ENCODE results near the gene POLE4.
A peak's percentile ranks its signal among the peaks of the same experiment; 100 is the strongest.

POLE4 gene, protein sequence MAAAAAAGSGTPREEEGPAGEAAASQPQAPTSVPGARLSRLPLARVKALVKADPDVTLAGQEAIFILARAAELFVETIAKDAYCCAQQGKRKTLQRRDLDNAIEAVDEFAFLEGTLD
- total RNA-seq, result 14.7 to 38.6 (median 19.3) reads per million in 9 experiments

DNA sequence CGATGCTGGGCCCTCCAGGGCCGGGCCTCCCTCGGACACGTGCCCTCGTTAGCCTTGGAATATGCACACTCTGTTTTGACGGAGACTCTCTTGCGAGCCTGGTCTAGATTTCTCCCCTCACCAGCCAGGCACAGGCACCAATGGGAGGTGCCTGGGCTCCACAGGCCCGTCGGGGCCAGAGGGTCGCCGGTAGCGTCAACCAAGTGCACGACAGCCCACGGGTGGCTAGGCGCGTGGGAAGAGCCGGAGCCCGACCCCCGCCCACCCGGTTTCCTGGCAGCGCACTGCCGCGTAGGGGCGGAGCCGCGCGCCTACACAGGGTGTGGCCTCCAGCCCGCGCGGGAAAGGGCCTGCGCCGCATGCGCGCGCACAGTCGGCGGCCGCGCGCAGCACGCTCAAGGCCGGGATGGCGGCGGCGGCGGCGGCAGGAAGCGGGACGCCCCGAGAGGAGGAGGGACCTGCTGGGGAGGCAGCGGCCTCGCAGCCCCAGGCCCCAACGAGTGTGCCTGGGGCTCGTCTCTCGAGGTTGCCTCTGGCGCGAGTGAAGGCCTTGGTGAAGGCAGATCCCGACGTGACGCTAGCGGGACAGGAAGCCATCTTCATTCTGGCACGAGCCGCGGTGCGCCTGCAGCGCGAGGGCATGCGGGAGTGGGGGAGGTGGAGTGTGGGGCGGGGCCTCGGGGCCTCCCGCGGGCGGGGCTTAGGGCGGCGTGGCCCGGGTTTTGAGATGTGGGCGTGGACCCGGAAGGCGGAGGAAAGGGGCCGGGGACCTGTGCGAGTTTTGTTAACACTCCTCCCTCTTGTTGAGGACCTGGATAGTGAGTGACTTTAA is at the start of gene POLE4:
TSS of gene POLE4 (plus strand) at position 370 of the 832 bp plus-strand sequence. CDS start at position 407, 37 bp downstream.
- Mint-ChIP-seq H3K9me3 (no peaks in the 10 kb centered on the region), H3K4me3 (peak within 1 kb of the TSS; percentile 78 to 84), H3K36me3 (ENCODE audit: insufficient read depth) (peaks cover 21% of the 10 kb centered on the region), H3K27ac (peak within 1 kb of the TSS; percentile 85 to 87), H3K4me1 (ENCODE audit: low read depth in 2 of 2) (peaks cover 27 to 36% of the 10 kb centered on the region in 2 donors), H3K27me3 (no peaks in the 10 kb centered on the region)
- DNase-seq (peak; percentile 92 to 94 (median 93)), ATAC-seq (replicated peaks) (peak; percentile 85)

DNA sequence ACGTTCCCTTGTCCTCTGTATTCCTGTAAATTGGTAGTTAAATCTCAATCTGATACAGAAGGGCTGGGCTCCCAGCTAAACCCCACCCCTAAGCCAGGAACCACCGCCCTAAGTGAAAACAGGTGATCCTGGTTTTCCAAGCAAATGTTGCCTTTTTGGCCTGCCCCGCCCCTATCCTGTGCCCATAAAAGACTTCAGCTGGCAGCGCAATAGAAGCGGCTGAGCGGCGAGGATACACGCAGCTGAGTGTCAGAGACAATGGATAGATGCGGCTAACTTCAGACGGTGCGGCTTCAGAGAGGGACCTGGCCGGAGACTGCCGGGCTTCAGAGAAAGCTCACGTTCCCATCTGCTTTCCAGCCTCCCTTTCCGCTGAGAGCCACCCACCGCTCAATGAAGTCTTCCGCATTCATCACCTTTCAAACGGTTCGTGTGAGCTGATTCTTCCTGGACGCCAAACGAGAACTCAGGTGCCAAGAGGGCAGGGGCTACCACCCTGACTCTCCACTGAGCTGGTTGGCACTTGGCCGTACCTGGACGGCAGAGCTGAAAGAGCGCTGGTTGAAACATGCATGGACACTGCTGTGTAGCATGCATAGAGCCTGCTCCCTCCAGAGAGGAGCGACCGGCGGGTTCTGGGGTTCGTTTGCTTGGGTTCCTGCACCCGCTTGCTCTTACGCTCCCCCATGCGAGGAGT is 49.5 kb upstream of the POLE4 start:
- ATAC-seq (replicated peaks) (no peak), DNase-seq (no peak)
- Mint-ChIP-seq H3K36me3 (ENCODE audit: insufficient read depth) (peaks cover 4% of the 10 kb centered on the region), H3K9me3 (no peaks in the 10 kb centered on the region), H3K27me3 (peaks cover 60 to 72% of the 10 kb centered on the region in 2 donors), H3K4me3 (no peak overlapping the region), H3K27ac (no peak overlapping the region), H3K4me1 (ENCODE audit: low read depth in 2 of 2) (peaks cover 0 to 5% of the 10 kb centered on the region in 2 donors)

DNA sequence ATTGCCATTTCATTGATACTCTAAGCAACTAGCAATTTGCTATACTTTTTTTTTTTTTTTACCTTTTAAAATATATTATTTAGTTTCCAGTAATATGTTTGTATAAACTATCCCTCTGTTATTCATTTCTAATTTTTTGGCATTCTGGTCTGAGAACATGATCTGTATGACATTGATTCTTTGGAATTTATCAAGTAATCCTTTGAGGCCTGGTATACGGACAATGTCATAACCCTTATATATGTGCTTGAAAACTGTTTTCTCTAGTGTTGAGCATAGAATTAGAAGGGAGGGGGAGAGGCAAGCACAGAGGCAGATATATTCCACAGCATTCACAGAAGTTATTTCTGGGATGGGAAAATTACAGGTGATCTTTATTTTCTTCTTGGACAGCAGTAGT is 48.2 kb upstream of the POLE4 start:
- DNase-seq, result no peak
- peaks cover 4% of the 10 kb centered on the region for H3K36me3 Mint-ChIP-seq (ENCODE audit: insufficient read depth)
- H3K27me3 Mint-ChIP-seq, result peaks cover 70 to 85% of the 10 kb centered on the region in 2 donors

DNA sequence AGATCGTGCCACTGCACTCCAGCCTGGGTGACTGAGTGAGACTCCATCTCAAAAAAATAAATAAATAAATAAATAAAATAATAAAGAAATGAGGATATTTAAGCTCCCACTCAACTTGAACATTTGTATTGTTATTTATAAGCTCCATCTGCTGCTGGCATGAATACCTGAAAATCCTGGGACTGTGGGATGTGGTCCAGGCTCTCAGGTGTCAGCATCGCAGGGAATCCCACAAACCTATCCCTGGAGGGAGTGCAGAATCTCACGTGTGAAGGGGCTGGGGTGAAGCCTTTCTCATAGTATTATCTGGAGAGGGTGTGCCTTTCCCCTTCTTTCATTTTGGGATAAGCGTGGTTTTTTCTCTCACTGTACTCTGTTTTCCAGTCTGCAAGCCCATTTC is 47.4 kb upstream of the POLE4 start:
- Mint-ChIP-seq H3K27ac (no peak overlapping the region), H3K4me1 (ENCODE audit: low read depth in 2 of 2) (peaks cover 4 to 12% of the 10 kb centered on the region in 2 donors), H3K9me3 (no peaks in the 10 kb centered on the region), H3K4me3 (no peak overlapping the region), H3K36me3 (ENCODE audit: insufficient read depth) (peaks cover 4% of the 10 kb centered on the region), H3K27me3 (peaks cover 73 to 81% of the 10 kb centered on the region in 2 donors)
- DNase-seq (no peak), ATAC-seq (replicated peaks) (no peak)

More for the DNA sequence above, 48.2 kb upstream of the POLE4 start:
- Mint-ChIP-seq H3K27ac (no peak overlapping the region), H3K4me1 (ENCODE audit: low read depth in 2 of 2) (peaks cover 0 to 5% of the 10 kb centered on the region in 2 donors), H3K9me3 (no peaks in the 10 kb centered on the region), H3K4me3 (no peak overlapping the region)
- ATAC-seq (replicated peaks), result no peak

DNA sequence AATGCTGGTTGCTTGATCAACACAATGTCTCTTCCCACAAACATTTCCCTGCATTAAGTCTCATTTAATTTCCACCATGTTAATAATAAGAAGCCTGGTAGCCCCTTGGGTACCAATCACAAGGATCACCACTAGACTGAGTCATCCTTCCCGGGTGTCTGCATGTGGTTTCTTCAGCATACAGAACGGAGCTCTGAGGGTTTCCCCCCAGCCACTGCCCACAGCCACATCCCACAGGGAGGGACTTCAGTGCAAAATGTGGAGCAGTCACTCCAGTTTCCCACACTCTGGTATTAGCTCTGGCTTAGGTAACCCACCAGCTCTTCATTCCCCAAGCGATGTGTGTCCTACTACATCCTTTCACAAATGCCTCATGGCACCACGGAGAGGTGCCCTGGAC is 42.7 kb upstream of the POLE4 start:
- ATAC-seq (replicated peaks) (peak; percentile 52), DNase-seq (no peak)
- no peak overlapping the region for H3K27ac Mint-ChIP-seq
- peaks cover 57 to 72% of the 10 kb centered on the region in 2 donors for H3K27me3 Mint-ChIP-seq
- no peaks in the 10 kb centered on the region for H3K36me3 Mint-ChIP-seq (ENCODE audit: insufficient read depth)
- peaks cover 11 to 17% of the 10 kb centered on the region in 2 donors for H3K4me1 Mint-ChIP-seq (ENCODE audit: low read depth in 2 of 2)
- no peak overlapping the region for H3K4me3 Mint-ChIP-seq
- H3K9me3 Mint-ChIP-seq, result no peaks in the 10 kb centered on the region

DNA sequence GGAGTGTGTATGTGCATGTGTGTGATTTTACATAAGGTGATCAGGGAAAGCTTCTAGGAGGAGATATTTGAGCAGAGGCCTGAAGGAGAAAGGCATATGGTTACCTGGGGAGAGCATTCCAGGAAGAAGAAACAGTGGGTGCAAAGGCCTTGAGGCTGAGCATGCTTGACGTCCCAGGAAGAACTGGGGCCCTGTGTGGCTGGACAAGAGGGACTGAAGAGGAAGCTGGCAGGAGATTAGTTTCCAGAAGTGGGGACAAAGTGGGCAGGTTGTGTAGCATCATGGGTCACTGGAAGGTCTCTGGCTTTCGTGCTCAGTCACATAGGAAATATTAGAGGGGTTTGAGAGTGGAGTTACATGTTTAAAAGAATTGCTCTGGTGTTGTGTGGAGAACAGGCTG is 42.0 kb upstream of the POLE4 start:
- no peak overlapping the region for H3K4me3 Mint-ChIP-seq
- DNase-seq (no peak), ATAC-seq (replicated peaks) (no peak)
- H3K27ac Mint-ChIP-seq, result no peak overlapping the region
- H3K27me3 Mint-ChIP-seq, result peaks cover 53 to 72% of the 10 kb centered on the region in 2 donors
- no peaks in the 10 kb centered on the region for H3K36me3 Mint-ChIP-seq (ENCODE audit: insufficient read depth)
- no peaks in the 10 kb centered on the region for H3K9me3 Mint-ChIP-seq
- H3K4me1 Mint-ChIP-seq (ENCODE audit: low read depth in 2 of 2), result peaks cover 11 to 17% of the 10 kb centered on the region in 2 donors

DNA sequence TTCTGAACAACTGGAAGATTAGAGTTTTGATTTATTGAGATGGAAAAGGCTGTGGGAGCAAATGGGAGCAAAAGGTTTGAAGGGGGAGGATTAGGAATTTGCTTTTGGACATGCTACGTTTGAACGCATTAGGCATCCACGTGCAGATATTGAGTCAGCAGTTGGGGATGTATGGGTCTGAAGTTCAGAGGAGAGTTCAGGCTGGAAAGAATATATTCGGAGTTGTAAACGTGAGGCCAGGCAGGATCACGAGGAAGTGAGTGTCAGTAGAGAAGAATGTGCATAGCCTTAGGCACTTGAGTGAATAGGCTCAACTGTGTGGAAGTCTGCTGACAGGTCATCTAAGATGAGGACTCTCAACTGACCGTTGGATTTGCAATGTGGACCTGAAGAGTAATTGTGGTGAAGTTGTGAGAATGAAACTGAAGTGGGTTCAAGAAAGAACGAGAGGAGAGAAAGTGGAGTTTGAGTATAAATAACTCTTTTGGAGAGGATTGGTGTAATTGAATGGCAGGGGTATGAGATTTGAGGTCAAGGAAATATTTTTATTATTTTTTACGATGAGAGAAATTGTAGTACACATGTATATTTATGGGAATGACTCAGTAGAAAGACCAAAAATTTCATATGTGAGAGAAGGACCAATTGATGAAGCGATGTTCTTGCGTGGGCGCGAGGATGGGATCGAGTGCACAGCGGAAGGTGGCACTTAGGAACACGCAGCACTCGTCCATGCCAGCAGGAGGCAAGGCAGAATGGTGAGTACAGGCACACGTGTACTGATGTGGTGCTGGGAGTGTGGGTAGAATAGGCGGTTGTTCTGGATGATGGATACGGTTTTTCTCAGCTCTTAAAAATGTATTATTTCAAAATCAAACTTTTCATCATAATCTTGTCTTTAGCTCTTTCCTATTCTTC is 40.5 kb upstream of the POLE4 start:
- Mint-ChIP-seq H3K4me1 (ENCODE audit: low read depth in 2 of 2) (peaks cover 11 to 19% of the 10 kb centered on the region in 2 donors), H3K27ac (no peak overlapping the region), H3K27me3 (peaks cover 41 to 63% of the 10 kb centered on the region in 2 donors), H3K9me3 (no peaks in the 10 kb centered on the region), H3K36me3 (ENCODE audit: insufficient read depth) (no peaks in the 10 kb centered on the region), H3K4me3 (no peak overlapping the region)
- no peak for DNase-seq
- ATAC-seq (replicated peaks), result no peak

DNA sequence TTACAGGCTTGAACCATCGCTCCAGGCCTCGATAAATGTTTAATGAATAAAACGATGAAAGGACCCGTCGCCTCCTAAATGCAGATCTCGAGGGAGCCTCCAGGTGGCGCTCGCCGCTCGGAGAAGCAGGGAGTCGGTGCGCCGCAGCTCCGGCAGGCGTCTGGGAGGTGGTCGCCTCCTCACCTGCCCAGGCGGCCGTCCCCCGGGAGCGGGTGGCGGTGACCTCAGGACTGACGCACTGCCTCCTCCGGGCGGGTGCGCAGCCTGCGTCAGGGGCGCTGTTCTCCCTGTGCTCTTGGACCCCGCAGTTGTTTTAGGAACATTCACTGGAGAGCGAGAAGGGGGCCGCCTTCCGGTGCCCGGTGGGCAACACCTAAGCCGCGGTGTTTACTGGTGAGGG is 38.6 kb upstream of the POLE4 start:
- DNase-seq (peak; percentile 60 to 66 (median 65)), ATAC-seq (replicated peaks) (peak; percentile 82)
- Mint-ChIP-seq H3K9me3 (no peaks in the 10 kb centered on the region), H3K27me3 (peaks cover 24 to 44% of the 10 kb centered on the region in 2 donors), H3K36me3 (ENCODE audit: insufficient read depth) (no peaks in the 10 kb centered on the region), H3K27ac (no peak overlapping the region), H3K4me1 (ENCODE audit: low read depth in 2 of 2) (peaks cover 11 to 19% of the 10 kb centered on the region in 2 donors), H3K4me3 (peak overlapping the region; percentile 24 to 29)

DNA sequence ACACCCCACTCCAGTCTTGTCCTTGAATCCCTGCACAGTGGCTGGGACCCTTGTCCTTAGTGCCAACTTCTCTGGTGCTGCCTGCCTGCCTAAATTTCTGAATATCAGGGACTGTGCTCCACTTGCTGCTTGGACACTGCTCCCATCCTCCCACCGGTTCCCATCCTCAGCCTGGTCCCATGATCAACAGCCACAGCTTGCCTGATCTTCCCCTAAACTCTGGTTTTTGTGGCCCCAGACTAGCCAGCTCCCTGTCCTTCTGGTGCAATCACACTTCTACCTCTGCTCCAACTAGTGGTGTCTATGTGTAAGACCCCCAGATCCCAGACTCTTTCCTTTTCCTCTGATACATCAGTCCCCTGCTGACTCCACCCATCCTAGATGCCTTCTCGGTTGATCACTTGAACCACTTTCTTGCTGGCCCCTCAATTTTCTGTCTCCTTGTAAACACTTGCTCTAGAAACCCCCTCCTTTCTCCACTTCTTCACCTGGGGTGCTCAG is 37.2 kb upstream of the POLE4 start:
- DNase-seq (no peak), ATAC-seq (replicated peaks) (no peak)
- H3K27me3 Mint-ChIP-seq, result peaks cover 19 to 33% of the 10 kb centered on the region in 2 donors
- no peak overlapping the region for H3K4me3 Mint-ChIP-seq
- H3K27ac Mint-ChIP-seq, result peak overlapping the region in 1 of 2 donors; percentile 1
- peaks cover 5 to 9% of the 10 kb centered on the region in 2 donors for H3K4me1 Mint-ChIP-seq (ENCODE audit: low read depth in 2 of 2)
- peaks cover 2% of the 10 kb centered on the region for H3K36me3 Mint-ChIP-seq (ENCODE audit: insufficient read depth)
- no peaks in the 10 kb centered on the region for H3K9me3 Mint-ChIP-seq

DNA sequence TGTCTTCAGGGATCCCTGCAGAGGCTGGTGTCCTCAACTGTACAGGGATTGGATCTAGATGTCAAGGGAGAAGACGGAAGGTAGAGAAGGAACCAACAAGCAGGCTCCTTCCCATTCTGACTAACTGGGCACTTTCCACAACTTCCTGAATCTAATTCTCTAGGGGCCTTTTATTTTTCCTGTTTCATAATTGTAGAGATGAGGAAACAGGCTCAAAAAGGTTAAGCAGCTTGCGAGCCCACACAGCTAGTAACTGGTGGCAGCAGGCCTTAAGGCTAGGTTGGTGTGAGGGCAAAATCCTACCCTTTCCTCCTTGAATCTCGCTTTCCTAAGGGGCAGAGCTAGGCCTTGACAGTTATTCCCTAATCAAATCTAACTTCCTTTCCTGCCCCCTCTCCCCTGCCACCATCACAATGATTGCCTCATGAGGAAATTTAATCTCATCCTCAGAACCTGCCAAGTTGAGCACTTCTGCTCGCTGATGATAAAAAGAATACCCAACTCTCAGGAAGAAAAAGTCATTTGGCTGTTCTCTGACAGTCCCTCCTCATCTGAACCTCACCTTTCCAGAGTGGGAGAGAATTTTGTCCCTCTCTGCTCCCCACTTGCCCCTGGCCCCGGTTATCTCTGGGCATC is 35.7 kb upstream of the POLE4 start:
- Mint-ChIP-seq H3K27me3 (peaks cover 12 to 19% of the 10 kb centered on the region in 2 donors), H3K27ac (peak overlapping the region in 1 of 2 donors; percentile 26), H3K36me3 (ENCODE audit: insufficient read depth) (peaks cover 2% of the 10 kb centered on the region), H3K4me3 (no peak overlapping the region), H3K9me3 (no peaks in the 10 kb centered on the region), H3K4me1 (ENCODE audit: low read depth in 2 of 2) (peaks cover 4 to 6% of the 10 kb centered on the region in 2 donors)
- DNase-seq (no peak), ATAC-seq (replicated peaks) (no peak)

DNA sequence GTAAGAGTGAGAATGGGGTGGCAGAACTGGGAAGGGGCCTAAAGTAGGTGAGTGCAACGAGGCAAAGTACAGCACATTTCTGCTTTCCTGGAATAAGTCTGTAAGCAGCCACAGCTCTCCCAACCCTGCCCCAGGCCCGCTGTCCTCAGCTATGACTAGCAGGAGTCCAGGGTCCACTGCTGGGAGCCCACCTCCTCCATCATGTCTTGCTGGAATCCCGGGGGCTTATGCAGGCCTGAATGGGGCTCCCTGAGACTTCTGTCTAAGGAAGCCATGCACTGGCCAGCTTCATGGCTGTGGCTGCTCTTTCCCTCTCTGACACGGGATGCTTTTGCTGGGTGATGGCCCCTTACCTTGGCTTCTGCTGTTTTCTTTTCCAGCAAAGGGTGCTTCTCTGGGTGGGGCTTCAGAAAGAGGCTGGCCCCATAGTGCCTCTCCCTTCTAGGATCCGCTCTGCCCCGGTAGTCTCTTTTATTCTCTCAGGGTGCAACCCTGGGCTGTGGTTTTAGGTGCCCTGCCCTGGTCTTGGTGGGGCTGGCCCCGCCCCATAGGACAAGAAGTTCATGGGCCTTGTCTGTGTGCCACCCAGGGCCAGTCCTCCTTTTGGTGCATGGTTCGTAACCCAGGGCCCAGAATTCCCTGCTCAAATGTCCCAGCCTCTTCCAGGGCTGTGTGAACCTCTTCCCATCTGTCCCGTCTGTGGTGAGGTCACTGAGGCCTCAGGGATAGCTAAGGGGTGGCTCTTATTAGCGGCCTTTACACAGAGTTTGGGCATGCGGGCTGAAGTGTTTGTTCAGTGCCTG is 33.8 kb upstream of the POLE4 start:
- ATAC-seq (replicated peaks), result no peak
- Mint-ChIP-seq H3K4me1 (ENCODE audit: low read depth in 2 of 2) (peaks cover under 1 to 5% of the 10 kb centered on the region in 2 donors), H3K27ac (peak overlapping the region; percentile 25 to 33), H3K4me3 (no peak overlapping the region), H3K27me3 (peaks cover 0 to 1% of the 10 kb centered on the region in 2 donors), H3K9me3 (no peaks in the 10 kb centered on the region), H3K36me3 (ENCODE audit: insufficient read depth) (peaks cover 2% of the 10 kb centered on the region)
- DNase-seq, result no peak
